GM06990 (cell line): ENCODE measurements around the gene SFR1.

Experiments used
- DNase-seq: peaks from one replicate; pipeline ENCODE4 v3.0.0-alpha.2; 2011; ENCODE audit not compliant: insufficient read length; ENCODE audit errors: extremely low read depth
- H3K27me3 ChIP-seq: replicated peaks from 2 replicates; pipeline ENCODE4 v1.6.0; 2011; ENCODE audit warnings: low read length; ENCODE audit not compliant: control insufficient read depth, insufficient read depth
- H3K36me3 ChIP-seq: 2 replicates; pipeline ENCODE4 v1.5.1; 2011; ENCODE audit warnings: low read length; ENCODE audit not compliant: control insufficient read depth, insufficient read depth
- H3K4me3 ChIP-seq: replicated peaks from 2 replicates; pipeline ENCODE4 v1.5.1; 2011; ENCODE audit warnings: low read depth, mild to moderate bottlenecking, control low read depth, low read length
- CTCF ChIP-seq: IDR thresholded peaks from 2 replicates; pipeline ENCODE4 v1.5.1; 2011; ENCODE audit warnings: low read length, control low read depth, mild to moderate bottlenecking, inconsistent platforms; ENCODE audit not compliant: insufficient read depth, poor library complexity, severe bottlenecking

Gene SFR1

GRCh38 chr10:104077663-104078151 is 44.3 kb upstream of the SFR1 start:
- Histone ChIP-seq H3K36me3 (no peaks in the 10 kb centered on the region), H3K4me3 (no peak overlapping the region), H3K27me3 (no peaks in the 10 kb centered on the region; the same call in 1 of the 2 replicates)
- DNase-seq, result no peak
- no peak for TF ChIP-seq CTCF

GRCh38 chr10:104080762-104081161 is 41.2 kb upstream of the SFR1 start:
- no peak for DNase-seq
- no peaks in the 10 kb centered on the region; the same call in 1 of the 2 replicates for H3K27me3 ChIP-seq
- TF ChIP-seq CTCF, result peak; percentile 55
- no peaks in the 10 kb centered on the region for H3K36me3 ChIP-seq
- H3K4me3 ChIP-seq, result no peak overlapping the region

- TF ChIP-seq CTCF, result no peak
- H3K27me3 ChIP-seq, result no peaks in the 10 kb centered on the region
- no peak overlapping the region for H3K4me3 ChIP-seq
- no peaks in the 10 kb centered on the region for H3K36me3 ChIP-seq
- no peak for DNase-seq
Observed at GRCh38 chr10:104081998-104082397, 40.0 kb upstream of the SFR1 start.

- TF ChIP-seq CTCF, result no peak
- no peak overlapping the region for H3K4me3 ChIP-seq
- H3K27me3 ChIP-seq, result no peaks in the 10 kb centered on the region; the same call in 1 of the 2 replicates
- H3K36me3 ChIP-seq, result no peaks in the 10 kb centered on the region
- no peak for DNase-seq
Observed at GRCh38 chr10:104084482-104085142, 37.4 kb upstream of the SFR1 start.

- Histone ChIP-seq H3K36me3 (no peaks in the 10 kb centered on the region), H3K4me3 (no peak within 1 kb of the TSS), H3K27me3 (no peaks in the 10 kb centered on the region; the same call in 1 of the 2 replicates)
- TF ChIP-seq CTCF, result no peak
- DNase-seq, result no peak
Observed at GRCh38 chr10:104085801-104086400, 36.1 kb upstream of the SFR1 start, which contains the start of gene COL17A1. TSS of gene COL17A1 (minus strand) at chr10:104085880. CDS start at chr10:104080673, 5,207 bp downstream.
